IMR-90 (cell line): ENCODE data around the gene CLDN8. TPM values are rescaled to one million over a fixed set of nuclear protein-coding genes. Genes with fewer than 3 reads are reported as not detected.

Source experiments
- ATAC-seq: fragments of 200-7000 bp; cut with Tn5 transposase; 2 replicates; pipeline ENCODE4 v1.9.1; 2020; ENCODE audit warnings: low read depth, mild to moderate bottlenecking, moderate library complexity
- BruUV-seq: library from RNA; stranded (reverse); fragments of 400-500 nt; replicated peaks from 2 replicates; lab custom pipeline; 2021; lab: Mats Ljungman, UMichigan
- CTCF ChIA-PET: fragments of 300-600 bp; formaldehyde crosslinking; extraction: SDS; loops from one replicate; lab custom pipeline; 2021; ENCODE audit warnings: antibody characterized with exemption; lab: Yijun Ruan, JAX
- POLR2A ChIA-PET: fragments of 300-600 bp; sonication (Branson Sonifier 250); formaldehyde crosslinking; loops from one replicate; lab custom pipeline; 2022; ENCODE audit warnings: antibody characterized with exemption; ENCODE audit not compliant: unreplicated experiment; lab: Charles Lee
- DNase-seq: peaks from one replicate; pipeline ENCODE4 v3.0.0; 2013
- H2AFZ ChIP-seq: replicated peaks from 2 replicates; pipeline ENCODE3; 2013; ENCODE audit warnings: low read length, mild to moderate bottlenecking; ENCODE audit not compliant: poor library complexity
- H2AK5ac ChIP-seq: 2 replicates; pipeline ENCODE4 v1.6.1; 2013; ENCODE audit warnings: low read depth, low read length, inconsistent platforms
- H2AK9ac ChIP-seq: replicated peaks from 2 replicates; pipeline ENCODE3; 2013; ENCODE audit warnings: mild to moderate bottlenecking, low read depth, low read length, moderate library complexity; ENCODE audit not compliant: poor library complexity
- H2BK120ac ChIP-seq: 2 replicates; pipeline ENCODE4 v1.6.1; 2013; ENCODE audit warnings: low read depth, low read length, inconsistent platforms
- H2BK15ac ChIP-seq: 3 replicates; pipeline ENCODE4 v1.6.1; 2013; ENCODE audit warnings: low read depth, low read length, inconsistent platforms
- H2BK20ac ChIP-seq: 2 replicates; pipeline ENCODE4 v1.6.1; 2013; ENCODE audit warnings: low read depth, mild to moderate bottlenecking, inconsistent platforms, low read length, moderate library complexity
- H2BK5ac ChIP-seq: 2 replicates; pipeline ENCODE4 v1.6.1; 2013; ENCODE audit warnings: mild to moderate bottlenecking, low read depth, low read length, inconsistent platforms; ENCODE audit not compliant: poor library complexity, severe bottlenecking
- H3K14ac ChIP-seq: replicated peaks from 2 replicates; pipeline ENCODE4 v1.6.1; 2013; ENCODE audit warnings: low read depth, low read length, inconsistent platforms
- H3K18ac ChIP-seq: 2 replicates; pipeline ENCODE4 v1.6.1; 2013; ENCODE audit warnings: low read depth, low read length, control low read depth
- H3K23ac ChIP-seq: 2 replicates; pipeline ENCODE4 v1.6.1; 2013; ENCODE audit warnings: low read depth, low read length, inconsistent platforms
- H3K27ac ChIP-seq: 2 replicates; pipeline ENCODE4 v1.5.1; 2013; ENCODE audit warnings: mild to moderate bottlenecking, control low read depth, low read length; ENCODE audit not compliant: insufficient read depth
- H3K27me3 ChIP-seq: 2 replicates; pipeline ENCODE4 v1.6.1; 2013; ENCODE audit warnings: low read length; ENCODE audit not compliant: control insufficient read depth, insufficient read depth
- H3K36me3 ChIP-seq: 2 replicates; pipeline ENCODE4 v1.6.1; 2013; ENCODE audit warnings: low read length, mixed read lengths; ENCODE audit not compliant: control insufficient read depth, insufficient read depth
- H3K4ac ChIP-seq: 2 replicates; pipeline ENCODE4 v1.6.1; 2013; ENCODE audit warnings: low read depth, low read length, inconsistent platforms
- H3K4me1 ChIP-seq: 2 replicates; pipeline ENCODE4 v1.6.1; 2013; ENCODE audit warnings: low read length, mixed read lengths; ENCODE audit not compliant: control insufficient read depth, insufficient read depth
- H3K4me2 ChIP-seq: 2 replicates; pipeline ENCODE4 v1.6.1; 2013; ENCODE audit warnings: low read depth, mild to moderate bottlenecking, control low read depth, low read length, moderate library complexity
- H3K4me3 ChIP-seq: 2 replicates; pipeline ENCODE4 v1.5.1; 2013; ENCODE audit warnings: low read depth, mild to moderate bottlenecking, control low read depth, low read length, moderate library complexity; ENCODE audit not compliant: insufficient read depth
- H3K56ac ChIP-seq: 2 replicates; pipeline ENCODE4 v1.6.1; 2013; ENCODE audit warnings: low read length, inconsistent platforms; ENCODE audit not compliant: insufficient read depth; ENCODE audit errors: extremely low read depth
- H3K79me1 ChIP-seq, 2 experiments: 2 replicates each; pipeline ENCODE4 v1.6.1; 2013; ENCODE audit warnings: low read length in 2 of 2, inconsistent platforms in 1 of 2, low read depth in 1 of 2
- H3K9ac ChIP-seq: 2 replicates; pipeline ENCODE4 v1.6.1; 2013; ENCODE audit warnings: low read depth, low read length, control low read depth
- H3K9me1 ChIP-seq: 2 replicates; pipeline ENCODE4 v1.6.1; 2013; ENCODE audit warnings: low read length, inconsistent platforms; ENCODE audit not compliant: insufficient read depth
- H3K9me3 ChIP-seq: 2 replicates; pipeline ENCODE4 v1.6.1; 2013; ENCODE audit warnings: low read length; ENCODE audit not compliant: control insufficient read depth, insufficient read depth
- H4K20me1 ChIP-seq: 2 replicates; pipeline ENCODE4 v1.6.1; 2013; ENCODE audit warnings: low read length, inconsistent platforms; ENCODE audit not compliant: insufficient read depth
- H4K5ac ChIP-seq: 2 replicates; pipeline ENCODE4 v1.6.1; 2013; ENCODE audit warnings: mild to moderate bottlenecking, low read depth, low read length, control low read depth
- H4K8ac ChIP-seq, 2 experiments: 2 replicates each; pipeline ENCODE4 v1.6.1; 2013; ENCODE audit warnings: low read depth in 2 of 2, low read length in 2 of 2, control low read depth in 1 of 2, inconsistent platforms in 1 of 2
- H4K91ac ChIP-seq: 2 replicates; pipeline ENCODE4 v1.6.1; 2013; ENCODE audit warnings: low read depth, low read length, inconsistent platforms; ENCODE audit not compliant: insufficient read depth
- CHD1 ChIP-seq: IDR thresholded peaks from 2 replicates; pipeline ENCODE4 v1.6.1; 2012; ENCODE audit warnings: low read depth, low read length, improper control_type of control experiment
- FOS ChIP-seq: fragments of 150-350 bp; IDR thresholded peaks from 2 replicates; pipeline ENCODE4 v1.6.1; 2016; ENCODE audit warnings: low read depth, low read length
- RCOR1 ChIP-seq: IDR thresholded peaks from 2 replicates; pipeline ENCODE4 v1.6.1; 2012; ENCODE audit warnings: mild to moderate bottlenecking, low read length, improper control_type of control experiment; ENCODE audit not compliant: insufficient replicate concordance
- WGBS, 2 experiments: methylation state at CpG; one replicate each; pipeline versions ENCODE4 v1.1.5 to v1.1.7; 2013; ENCODE audit warnings: missing lambda C conversion rate in 2 of 2; ENCODE audit not compliant: insufficient read length in 1 of 2; ENCODE audit errors: extremely low coverage in 2 of 2; 5-methylcytosine and 5-hydroxymethylcytosine counted together
- dilution Hi-C: fragments of 300-500 bp; cut with HindIII; formaldehyde crosslinking; loops from one replicate; pipeline ENCODE4 v1.14.3; 2018; ENCODE audit warnings: low sequenced_read_pairs; ENCODE audit not compliant: unreplicated experiment
- in situ Hi-C: fragments of 300-500 bp; cut with MboI; formaldehyde crosslinking; loops from 3 replicates; pipeline ENCODE4 v1.14.3; 2019; ENCODE audit warnings: low sequenced_read_pairs, inconsistent platforms, mixed read lengths
- intact Hi-C: fragments of 100-400 bp; cut with micrococcal nuclease; formaldehyde crosslinking; loops from 2 replicates; pipeline ENCODE4 v1.10.0; 2022
- polyA plus RNA-seq, 3 experiments: library from polyadenylated mRNA; depleted of rRNA; stranded (reverse); fragments of >200 nt; gene quantifications; 2 replicates each; pipeline ENCODE4 v1.2.3, GENCODE V29; 2012; ENCODE audit warnings: low replicate concordance in 1 of 3
- total RNA-seq: library from RNA; depleted of rRNA; stranded (reverse); fragments of >200 nt; gene quantifications from 2 replicates; pipeline ENCODE4 v1.2.3, GENCODE V29; 2012

Gene CLDN8
- total and polyA plus RNA-seq, 2 of the 4 experiments (the other 2 are of a cell fraction), result not detected

- CTCF ChIA-PET, result no interaction called here
- no peak overlapping the region for H4K8ac ChIP-seq
- H3K9ac ChIP-seq, result no peak overlapping the region
- no peak overlapping the region for H3K27ac ChIP-seq
- H2BK15ac ChIP-seq, result no peak overlapping the region
- H2BK5ac ChIP-seq, result no peak overlapping the region
- H4K91ac ChIP-seq, result no peak overlapping the region
- no peak overlapping the region for H3K14ac ChIP-seq
- no peak overlapping the region for H2AK5ac ChIP-seq
- POLR2A ChIA-PET, result no interaction called here
- intact Hi-C loops (no loop called here), dilution Hi-C loops (no loop called here), in situ Hi-C loops (no loop called here)
- H3K18ac ChIP-seq, result no peak overlapping the region
- no peaks in the 10 kb centered on the region for H3K79me1 ChIP-seq
- no peaks in the 10 kb centered on the region for H3K9me1 ChIP-seq
- BruUV-seq, result no TSS peak
- H3K4me2 ChIP-seq, result no peak overlapping the region
- no peak overlapping the region for H2AFZ ChIP-seq
- WGBS, 2 experiments, result 47% methylated on average over 4 of the region's 7 CpGs; no CpG with 5 or more reads in 1 of the 2 experiments
- no peak for DNase-seq
- no peaks in the 10 kb centered on the region for H4K20me1 ChIP-seq
- H4K5ac ChIP-seq, result no peak overlapping the region
- TF ChIP-seq CHD1, result no peak
- TF ChIP-seq FOS, result no peak
- TF ChIP-seq RCOR1, result no peak
- H2BK20ac ChIP-seq, result no peak overlapping the region
- H3K4me1 ChIP-seq, result no peaks in the 10 kb centered on the region
- no peak overlapping the region for H2BK120ac ChIP-seq
- no peak for ATAC-seq
- H3K23ac ChIP-seq, result no peak overlapping the region
- H3K27me3 ChIP-seq, result no peaks in the 10 kb centered on the region
- no peak overlapping the region for H3K56ac ChIP-seq
- H2AK9ac ChIP-seq, result no peak overlapping the region
- H3K36me3 ChIP-seq, result no peaks in the 10 kb centered on the region
- H3K4me3 ChIP-seq, result no peak overlapping the region
- H3K9me3 ChIP-seq, result peaks cover 12% of the 10 kb centered on the region
- H3K4ac ChIP-seq, result no peak overlapping the region
These were observed 25.3 kb downstream of the CLDN8 start for GRCh38 chr21:30190554-30190953.
